IPS-11a (cell line): ENCODE results near the gene KRTAP13-4.

Source experiments
- H3K4me3 ChIP-seq: one replicate; pipeline ENCODE4 v1.5.1; 2013; ENCODE audit warnings: low read depth, low read length, control low read depth

The KRTAP13-4 gene, protein sequence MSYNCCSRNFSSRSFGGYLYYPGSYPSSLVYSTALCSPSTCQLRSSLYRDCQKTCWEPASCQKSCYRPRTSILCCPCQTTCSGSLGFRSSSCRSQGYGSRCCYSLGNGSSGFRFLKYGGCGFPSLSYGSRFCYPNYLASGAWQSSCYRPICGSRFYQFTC

DNA sequence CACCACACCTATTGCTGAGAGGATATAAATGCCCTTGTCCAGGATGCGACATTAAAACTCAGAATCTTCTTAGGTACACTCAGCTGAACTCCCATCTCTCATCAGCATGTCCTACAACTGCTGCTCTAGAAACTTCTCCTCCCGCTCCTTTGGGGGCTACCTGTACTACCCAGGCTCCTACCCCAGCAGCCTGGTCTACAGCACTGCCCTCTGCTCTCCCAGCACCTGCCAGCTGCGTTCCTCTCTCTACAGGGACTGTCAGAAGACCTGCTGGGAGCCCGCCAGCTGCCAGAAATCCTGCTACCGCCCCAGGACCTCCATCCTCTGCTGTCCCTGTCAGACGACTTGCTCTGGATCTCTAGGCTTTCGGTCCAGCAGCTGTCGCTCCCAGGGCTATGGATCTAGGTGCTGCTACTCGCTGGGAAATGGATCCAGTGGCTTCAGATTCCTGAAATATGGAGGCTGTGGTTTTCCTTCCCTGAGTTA lies at the start of gene KRTAP13-4:
TSS of gene KRTAP13-4 (plus strand) at position 51 of the 486 bp plus-strand sequence. CDS start at position 107, 56 bp downstream.
- H3K4me3 ChIP-seq: no peak within 1 kb of the TSS

DNA sequence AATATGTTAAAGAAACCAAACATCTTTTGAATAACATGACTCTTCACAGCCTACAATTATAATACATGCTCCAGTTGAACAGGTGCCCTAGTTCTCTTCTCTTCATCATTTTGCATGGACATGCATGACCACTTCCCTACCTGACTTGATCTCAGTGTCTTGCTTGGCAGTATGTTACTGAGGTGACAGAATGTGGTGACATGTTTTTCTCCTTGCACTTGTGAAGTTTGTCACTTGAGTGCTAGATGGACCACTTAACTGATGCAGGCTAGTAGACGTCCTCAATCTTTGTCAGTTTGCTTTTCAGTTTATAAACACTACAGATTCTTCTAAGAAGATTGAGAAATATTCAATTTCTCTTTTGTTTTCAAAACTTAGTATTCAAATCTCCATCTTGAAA lies 47.8 kb upstream of the KRTAP13-4 start:
- H3K4me3 ChIP-seq: no peak overlapping the region

DNA sequence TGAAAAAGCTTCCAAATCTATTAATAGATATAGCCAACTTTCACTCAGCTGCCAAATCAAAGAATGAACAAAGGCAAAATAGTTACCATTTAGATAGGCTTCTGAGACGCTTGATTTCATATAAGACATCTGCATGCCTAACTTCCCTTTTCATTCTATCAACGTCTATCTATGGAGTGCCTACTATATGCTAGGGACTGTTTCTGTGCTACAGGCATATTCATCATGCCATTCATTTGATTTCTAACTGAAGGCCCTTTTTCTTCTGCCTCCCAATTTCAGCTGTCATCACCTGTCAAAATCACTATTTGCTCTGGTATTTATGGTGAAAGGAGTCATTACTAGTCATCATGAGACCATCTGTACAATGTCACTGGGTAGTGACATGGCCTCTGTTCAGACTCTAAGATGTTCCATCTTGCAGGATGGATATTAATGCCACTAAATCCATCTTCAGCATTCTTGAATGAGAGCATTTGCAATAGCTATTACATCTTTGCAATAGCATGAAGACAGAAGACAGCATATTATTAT lies 38.5 kb upstream of the KRTAP13-4 start:
- H3K4me3 ChIP-seq: no peak overlapping the region

DNA sequence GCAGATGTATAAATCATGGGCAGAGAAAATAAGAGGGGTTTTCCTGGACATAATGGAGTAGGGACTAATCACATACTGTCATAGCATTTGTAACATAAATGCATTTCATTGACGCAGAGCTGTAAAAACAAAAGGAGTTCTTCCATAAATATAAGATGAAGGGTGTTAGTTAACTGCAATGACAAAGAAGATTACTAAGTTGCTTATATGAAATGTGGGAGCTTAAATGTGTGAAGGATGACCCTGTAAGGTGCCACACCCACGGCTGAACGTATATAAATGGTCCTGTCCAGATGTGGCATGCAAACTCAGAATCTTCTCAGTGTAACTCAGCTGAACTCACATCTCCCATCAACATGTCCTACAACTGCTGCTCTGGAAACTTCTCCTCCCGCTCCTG lies 34.3 kb upstream of the KRTAP13-4 start, which contains the start of gene KRTAP13-1:
TSS of gene KRTAP13-1 (plus strand) at position 301 of the 400 bp plus-strand sequence. CDS start at position 357, 56 bp downstream.
- no peak within 1 kb of the TSS for H3K4me3 ChIP-seq

DNA sequence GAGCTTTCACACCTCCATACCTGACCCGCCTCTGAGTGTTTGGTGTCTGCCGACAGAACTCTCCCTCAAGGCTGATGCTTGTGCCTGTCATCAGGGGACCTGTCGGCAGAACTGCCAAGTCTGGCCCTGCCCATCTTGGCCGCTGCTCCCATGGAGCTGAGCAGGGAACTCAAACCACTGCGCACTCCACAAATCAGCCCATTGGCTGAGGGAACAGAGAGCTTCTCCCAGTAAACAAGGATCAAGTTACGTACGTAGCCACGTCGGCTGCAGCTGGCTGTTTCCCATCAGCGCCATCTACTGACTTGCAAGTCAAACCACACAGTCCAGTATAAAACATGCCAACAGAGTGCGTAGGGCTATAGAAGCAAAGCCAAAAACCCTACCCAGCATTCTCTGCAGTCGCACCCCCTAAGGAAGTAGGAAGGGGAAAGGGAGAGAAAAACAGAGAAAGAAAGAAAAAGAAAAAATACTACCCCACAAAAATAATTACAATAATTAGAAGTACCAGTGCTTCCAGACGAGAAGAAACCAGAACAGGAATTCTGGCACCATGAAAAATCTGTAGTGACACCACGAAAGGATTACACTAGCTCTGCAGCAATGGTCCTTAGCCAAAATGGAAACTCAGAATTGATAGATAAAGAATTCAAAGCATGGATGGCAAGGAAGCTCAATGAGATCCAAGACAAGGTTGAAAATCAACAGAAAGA lies 21.1 kb upstream of the KRTAP13-4 start:
- no peak overlapping the region for H3K4me3 ChIP-seq

DNA sequence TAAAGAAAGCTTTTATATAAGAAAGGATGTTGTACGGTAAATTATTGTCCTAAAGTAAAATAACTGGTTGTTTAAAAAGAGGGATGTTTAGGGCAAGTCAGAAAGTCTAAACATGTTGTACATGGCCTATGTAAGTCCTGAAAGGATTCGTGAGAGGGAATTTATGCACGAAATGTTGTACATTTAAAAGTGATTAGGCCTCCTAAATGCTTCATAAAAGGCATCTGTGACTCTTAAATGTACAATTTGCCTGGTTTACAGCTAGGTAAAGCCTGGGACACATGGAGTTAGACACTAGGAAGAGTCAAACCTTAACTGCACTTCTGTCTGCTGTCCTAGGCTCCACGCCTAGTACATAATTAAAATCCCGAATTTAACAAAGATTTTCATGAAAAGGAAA lies 14.0 kb upstream of the KRTAP13-4 start:
- no peak overlapping the region for H3K4me3 ChIP-seq

DNA sequence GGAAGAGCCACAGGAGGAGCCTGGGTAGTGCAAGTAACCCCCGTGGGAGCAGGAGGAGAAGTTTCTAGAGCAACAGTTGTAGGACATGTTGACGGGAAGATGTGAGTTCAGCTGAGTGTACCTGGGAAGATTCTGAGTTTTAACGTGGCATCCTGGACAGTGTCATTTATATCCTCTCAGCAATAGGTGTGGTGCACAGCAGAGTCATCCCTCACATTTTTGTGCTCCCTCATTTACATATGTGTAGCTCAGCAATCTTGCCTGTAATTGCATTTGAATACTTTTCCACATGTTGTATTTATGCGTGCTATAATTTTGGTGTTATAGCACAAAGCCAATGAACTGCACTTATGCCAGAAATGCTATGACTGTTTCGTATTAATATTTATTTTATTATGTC lies 4.2 kb upstream of the KRTAP13-4 start, which contains the start of gene KRTAP13-3:
TSS of gene KRTAP13-3 (minus strand) at position 101 of the 400 bp plus-strand sequence. CDS start at position 87, 14 bp downstream.
- no peak within 1 kb of the TSS for H3K4me3 ChIP-seq

DNA sequence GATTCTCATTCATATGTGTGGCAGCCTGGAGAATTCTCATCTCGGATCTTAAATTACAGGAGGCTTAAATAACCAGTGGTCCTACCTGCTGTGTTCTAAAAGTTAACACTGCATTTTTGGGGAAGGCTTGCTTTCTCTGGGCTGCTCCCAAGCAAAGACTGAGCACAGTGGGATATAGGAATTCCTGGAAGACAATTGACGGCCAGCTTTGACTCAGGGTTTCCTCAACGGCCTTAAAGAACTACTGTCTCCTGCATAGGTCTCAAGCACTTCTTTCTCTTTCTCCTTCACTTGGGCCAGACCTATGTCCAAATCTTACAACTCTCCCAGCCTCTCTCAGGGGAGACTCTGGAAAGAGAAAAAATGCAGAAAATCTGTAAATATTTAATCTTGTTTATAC lies 3.3 kb upstream of the KRTAP13-4 start:
- no peak overlapping the region for H3K4me3 ChIP-seq

DNA sequence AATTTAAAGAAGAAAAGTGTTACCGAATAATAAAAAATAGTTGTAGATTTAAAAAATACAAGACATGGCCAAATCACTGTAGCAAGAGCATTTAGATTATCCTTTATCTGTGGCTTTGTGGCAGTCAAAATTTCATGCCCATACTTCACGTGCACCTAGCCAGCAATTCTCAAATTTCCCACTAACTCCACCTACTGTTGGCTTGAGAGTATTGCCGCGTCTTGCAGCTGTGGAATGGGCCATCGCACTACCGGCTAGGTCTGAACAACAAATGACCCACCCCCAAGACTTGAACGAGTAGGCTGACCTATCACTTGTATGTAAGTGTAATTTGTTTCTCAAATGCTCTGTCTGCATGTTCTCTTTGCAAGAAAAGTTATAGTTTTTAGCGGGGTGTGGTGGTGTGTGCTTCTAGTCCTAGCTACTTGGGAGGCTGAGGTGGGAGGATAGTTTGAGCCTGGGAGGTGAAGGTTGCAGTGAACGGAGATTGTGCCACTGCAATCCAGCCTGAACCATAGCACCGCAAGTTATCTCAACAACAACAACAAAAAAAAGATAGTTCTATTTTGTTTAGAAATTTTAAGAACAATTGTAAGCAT lies 4.1 kb downstream of the KRTAP13-4 start:
- no peak overlapping the region for H3K4me3 ChIP-seq

DNA sequence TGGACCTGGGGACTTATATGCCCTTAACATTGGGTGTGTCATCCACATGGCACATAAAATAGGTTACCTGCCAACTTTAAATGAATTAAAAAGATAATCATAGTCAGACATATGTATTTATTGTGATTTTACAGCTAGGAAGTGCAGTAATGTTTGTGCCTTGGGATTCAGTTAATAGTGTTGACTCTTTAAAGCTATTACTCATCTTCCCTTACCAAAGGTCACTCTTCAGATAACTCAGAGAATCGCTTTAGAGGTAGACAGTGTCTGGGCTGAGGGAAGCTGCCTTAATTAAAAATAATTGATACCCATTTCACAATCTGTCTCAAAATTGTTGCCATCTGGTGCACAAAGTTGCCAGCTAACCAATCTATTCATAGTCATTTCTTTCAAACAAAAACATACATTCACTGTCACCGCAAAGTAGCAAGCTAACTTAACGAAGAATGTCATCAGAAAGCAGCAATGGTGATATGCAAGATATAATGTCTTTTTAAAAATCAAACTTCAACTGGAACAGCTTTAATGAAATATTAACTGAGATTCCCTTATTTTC lies 7.1 kb downstream of the KRTAP13-4 start:
- no peak overlapping the region for H3K4me3 ChIP-seq

DNA sequence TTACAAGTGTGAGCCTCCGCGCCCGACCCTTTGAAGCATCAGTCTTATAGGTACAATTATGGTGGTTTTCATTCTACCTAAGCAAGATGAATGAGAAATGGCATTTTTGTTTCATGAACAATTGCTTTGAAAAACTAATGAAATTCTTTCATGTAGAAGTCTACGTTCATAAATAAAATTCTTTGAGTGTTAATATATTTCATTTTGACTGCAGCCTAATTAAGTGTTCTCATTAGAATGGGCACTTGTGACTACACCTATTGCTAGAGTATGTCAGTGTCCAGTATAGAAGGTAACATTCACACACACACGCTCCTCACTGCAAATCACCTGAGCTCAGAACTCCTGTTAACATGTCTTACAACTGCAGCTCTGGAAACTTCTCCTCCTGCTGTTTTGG lies 10.0 kb downstream of the KRTAP13-4 start, which contains the start of gene KRTAP15-1:
TSS of gene KRTAP15-1 (plus strand) at position 301 of the 400 bp plus-strand sequence. CDS start at position 354, 53 bp downstream.
- no peak within 1 kb of the TSS for H3K4me3 ChIP-seq

DNA sequence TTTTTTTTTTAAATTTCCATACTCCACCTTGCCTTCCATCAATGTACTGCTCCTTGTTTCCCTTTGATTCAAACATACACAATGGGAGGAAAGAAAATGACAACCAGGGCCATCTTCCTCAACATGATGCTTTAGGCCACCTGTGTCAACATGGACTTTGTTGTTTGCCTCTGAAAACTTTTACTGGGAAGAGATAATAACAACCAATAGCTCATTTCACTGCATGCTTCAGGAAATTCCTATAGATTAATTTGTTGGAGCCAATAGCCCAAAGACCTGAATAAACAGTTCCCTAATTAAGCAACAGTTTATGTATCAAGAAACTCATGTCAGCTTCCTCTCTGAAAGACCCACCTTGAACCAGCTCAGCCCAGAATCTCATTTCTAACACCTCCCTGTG lies 13.2 kb downstream of the KRTAP13-4 start:
- H3K4me3 ChIP-seq: no peak overlapping the region

DNA sequence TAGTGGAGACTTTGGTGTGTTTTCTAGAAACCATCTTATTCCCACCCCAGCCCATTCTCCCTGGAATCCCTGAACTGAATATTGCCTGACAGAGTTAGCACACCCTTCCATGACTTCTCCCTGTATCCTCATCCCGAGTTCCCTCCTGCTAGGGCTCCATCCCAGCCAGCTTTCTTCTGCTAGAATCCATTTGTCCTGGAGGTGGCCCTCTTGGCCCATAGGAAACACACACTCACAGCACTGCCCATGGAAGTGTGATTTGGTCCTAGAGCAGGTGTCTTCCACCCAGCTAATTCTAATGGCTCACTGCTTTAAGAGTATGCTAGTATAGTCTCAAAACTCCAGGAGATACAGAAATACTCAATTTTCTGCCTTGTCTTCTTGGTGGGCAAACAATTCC lies 14.2 kb downstream of the KRTAP13-4 start:
- H3K4me3 ChIP-seq: no peak overlapping the region

DNA sequence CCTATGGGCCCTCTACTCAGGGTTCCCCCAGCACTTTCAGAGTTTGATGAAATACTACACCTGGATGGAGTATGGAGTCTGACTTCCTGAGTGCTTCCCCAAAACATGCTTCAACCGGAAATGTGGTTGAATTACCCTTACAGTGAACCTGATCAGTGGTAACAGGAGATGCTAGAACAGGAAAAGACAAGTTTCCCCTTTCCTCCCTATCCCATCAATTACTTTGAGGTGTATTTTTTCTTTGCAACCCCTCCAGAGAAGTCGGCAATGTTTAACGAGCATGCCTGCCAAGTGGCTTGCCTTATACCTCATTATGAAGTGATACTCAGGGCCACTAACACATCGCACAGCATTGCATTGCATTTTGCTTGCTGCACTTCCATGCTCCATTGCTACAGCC lies 17.0 kb downstream of the KRTAP13-4 start:
- H3K4me3 ChIP-seq: no peak overlapping the region

DNA sequence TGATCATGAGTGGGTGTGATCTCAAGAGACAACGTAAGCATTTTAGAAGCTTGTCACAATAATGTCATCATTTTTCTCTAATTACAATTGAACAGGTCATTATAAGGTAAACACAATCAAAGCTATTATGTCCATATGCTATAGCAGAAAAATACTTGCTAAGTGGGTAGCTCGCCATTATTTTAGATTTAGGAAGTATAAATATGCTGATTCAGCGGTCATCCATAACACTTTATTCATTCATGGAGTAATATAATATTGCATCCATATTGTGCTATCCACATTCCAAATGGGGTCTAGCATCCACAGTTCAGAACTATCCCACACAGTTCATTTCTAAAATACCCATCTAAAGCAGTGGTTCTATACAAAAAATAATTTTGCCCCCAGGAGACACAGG lies 18.5 kb downstream of the KRTAP13-4 start:
- H3K4me3 ChIP-seq: no peak overlapping the region

DNA sequence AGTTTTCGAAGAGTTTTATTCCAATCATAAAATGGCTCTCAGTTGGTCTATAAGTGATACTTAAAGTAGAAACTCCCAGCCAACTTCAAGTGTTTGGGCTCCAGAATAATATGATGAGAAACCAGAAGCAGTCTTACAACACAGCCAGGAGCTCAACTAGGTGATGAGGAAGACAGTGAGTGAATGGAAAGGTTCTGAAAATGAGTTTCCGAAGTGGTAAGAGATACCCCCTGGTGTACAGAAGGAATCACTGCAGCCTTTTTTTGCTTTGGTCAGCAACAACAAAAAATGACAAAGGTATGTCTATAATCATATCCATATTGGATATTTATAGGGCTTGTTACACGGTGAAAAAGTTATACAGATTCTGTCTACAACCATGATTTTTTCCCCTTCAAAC lies 33.7 kb downstream of the KRTAP13-4 start:
- no peak overlapping the region for H3K4me3 ChIP-seq

DNA sequence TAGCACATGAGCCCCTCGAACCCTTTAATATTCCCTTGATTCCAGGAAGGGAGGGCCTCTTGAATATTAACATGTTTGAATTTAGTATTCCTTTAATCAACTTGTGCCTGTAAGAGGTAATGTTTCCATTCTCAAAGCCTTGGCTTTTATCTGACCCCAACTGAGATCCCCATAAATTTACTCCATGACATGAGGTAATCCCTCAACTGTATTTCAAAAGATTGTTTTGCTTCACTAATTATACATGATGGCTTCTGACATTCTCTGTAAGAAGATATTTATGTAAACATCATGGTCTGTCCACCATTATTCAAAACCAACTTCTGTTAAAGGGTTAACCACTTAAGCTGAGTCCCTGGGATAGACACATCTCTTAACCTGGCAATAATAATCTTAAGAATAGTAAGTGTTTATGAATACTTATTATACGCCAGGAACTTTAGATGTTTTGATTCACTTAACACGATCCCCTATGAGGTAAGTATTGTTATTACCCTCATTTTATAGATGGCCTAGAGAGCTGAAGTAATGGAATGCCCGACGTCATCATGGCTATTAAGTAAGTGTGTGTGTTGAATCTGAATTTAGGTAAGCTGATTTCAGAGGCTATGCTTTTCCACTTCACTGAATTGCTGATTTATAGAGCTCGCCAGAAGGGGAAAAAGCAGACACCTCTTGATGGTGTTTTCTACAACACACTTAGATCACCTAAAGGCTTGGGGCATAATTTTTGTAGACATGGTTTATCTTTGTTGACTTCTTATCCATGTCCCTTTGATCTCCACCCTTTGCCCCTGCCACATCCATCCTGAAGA lies 39.1 kb downstream of the KRTAP13-4 start:
- no peak overlapping the region for H3K4me3 ChIP-seq

DNA sequence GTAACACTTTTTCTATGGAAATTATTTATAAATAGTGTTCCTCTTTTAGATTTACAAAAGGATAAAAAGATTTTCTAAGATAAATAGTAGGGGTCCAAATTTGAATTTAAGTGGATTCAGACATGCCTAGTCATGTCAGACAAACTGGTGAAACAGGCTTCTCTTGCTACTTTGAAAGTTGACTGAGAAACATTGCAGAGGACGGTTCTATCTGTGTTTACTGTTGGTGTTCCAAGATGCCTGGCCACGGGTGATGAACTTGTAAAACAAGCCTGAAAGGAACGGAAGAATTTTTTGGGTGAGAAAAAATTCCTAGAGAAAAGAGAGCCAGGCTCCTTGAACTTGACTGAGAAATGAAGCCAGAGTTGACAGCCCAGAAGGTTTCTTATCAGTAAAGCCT lies 48.0 kb downstream of the KRTAP13-4 start:
- no peak overlapping the region for H3K4me3 ChIP-seq

DNA sequence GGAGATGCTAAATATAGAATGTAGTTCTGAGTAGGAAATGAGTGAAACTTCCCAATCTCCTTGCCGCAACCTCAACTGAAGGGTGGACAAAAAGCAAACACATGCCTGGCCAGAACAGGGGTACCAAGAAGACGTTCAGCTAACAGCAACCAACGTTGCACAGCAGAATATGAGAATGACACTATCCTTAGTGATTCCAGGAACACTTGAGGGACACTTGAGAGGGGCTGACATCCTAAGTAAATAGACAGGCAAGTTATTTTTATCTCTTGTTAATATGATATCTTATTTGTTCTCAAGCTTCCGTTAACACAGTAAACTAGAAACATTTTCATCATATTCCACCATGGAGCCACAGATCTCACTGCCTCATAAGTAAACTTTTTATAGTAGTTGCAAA lies 49.2 kb downstream of the KRTAP13-4 start:
- no peak overlapping the region for H3K4me3 ChIP-seq

DNA sequence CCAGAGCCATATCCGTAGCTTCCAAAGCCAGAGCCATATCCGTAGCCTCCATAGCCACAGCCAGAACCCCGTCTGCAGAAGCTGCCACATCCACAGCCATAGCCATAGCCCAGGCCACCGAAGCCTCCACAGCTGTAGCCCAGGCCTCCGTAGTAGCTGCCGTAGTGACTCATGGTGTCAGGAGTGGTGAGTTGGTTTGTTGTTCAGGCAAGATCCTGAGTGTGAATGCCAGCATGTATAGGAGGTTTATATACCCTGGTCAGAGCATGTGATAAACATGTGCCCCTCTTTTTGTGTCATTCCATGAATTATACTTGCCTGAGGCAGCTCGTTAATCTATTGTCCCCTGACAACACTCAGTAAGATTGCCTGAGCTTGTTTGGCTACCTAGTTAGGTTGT lies 50.1 kb downstream of the KRTAP13-4 start, which contains the start of gene KRTAP19-1:
TSS of gene KRTAP19-1 (minus strand) at position 223 of the 400 bp plus-strand sequence. CDS start at position 173, 50 bp downstream.
- H3K4me3 ChIP-seq: no peak within 1 kb of the TSS
